ENCODE measurements around the gene DNAH17.

GRCh38 chr17:78428025-78428575 is 149.1 kb downstream of the DNAH17 start:
- no peak for TF ChIP-seq CTCF (IDR thresholded peaks at IDR 0.05)
- no peak for TF ChIP-seq POLR2A (IDR thresholded peaks at IDR 0.05)
